SK-N-SH (cell line): ENCODE data around the gene SNAI1. TPM values are rescaled to one million over a fixed set of nuclear protein-coding genes. Genes with fewer than 3 reads are reported as not detected.

Experiments
- CTCF ChIA-PET: fragments of 300-600, 350-600 bp; formaldehyde crosslinking; extraction: SDS; loops from one replicate; lab custom pipeline; 2021; lab: Yijun Ruan, JAX
- POLR2A ChIA-PET: fragments of 350-600 bp; sonication (Branson Sonifier 250); formaldehyde crosslinking; extraction: SDS; loops from one replicate; lab custom pipeline; 2020; ENCODE audit warnings: antibody characterized with exemption, inconsistent platforms; lab: Yijun Ruan, JAX
- DNase-seq: peaks from one replicate; pipeline ENCODE4 v3.0.0; 2012
- H2AFZ ChIP-seq: fragments of 200-600 bp; sonication (generic); 2 replicates; pipeline ENCODE4 v1.8.1; 2016; ENCODE audit warnings: antibody characterized with exemption, mild to moderate bottlenecking, low read depth
- H3F3A ChIP-seq: fragments of 200-600 bp; sonication (generic); replicated peaks from 2 replicates; pipeline ENCODE3; 2016; ENCODE audit warnings: antibody characterized with exemption, mild to moderate bottlenecking; ENCODE audit not compliant: insufficient read depth
- H3K27ac ChIP-seq, 2 experiments: fragments of 200-500 bp in 1 of 2; fragments of 200-600 bp in 1 of 2; sonication (Bioruptor generic) in 1 of 2; sonication (generic), shearing (Covaris generic) in 1 of 2; 2 replicates each; pipeline versions ENCODE4 v1.5.1 to v1.6.1; 2014 to 2016; ENCODE audit warnings: low read depth in 2 of 2, inconsistent platforms in 1 of 2, low read length in 1 of 2, mild to moderate bottlenecking in 1 of 2, mixed read lengths in 1 of 2
- H3K27me3 ChIP-seq: fragments of 200-600 bp; sonication (generic), shearing (Covaris generic); 2 replicates; pipeline ENCODE4 v1.6.1; 2016; ENCODE audit warnings: mixed run types; ENCODE audit not compliant: insufficient read depth
- H3K36me3 ChIP-seq, 2 experiments: fragments of 200-500 bp in 1 of 2; fragments of 200-600 bp in 1 of 2; sonication (Bioruptor generic) in 1 of 2; sonication (generic) in 1 of 2; replicated peaks in 1 of 2; 2 replicates each; pipeline versions ENCODE3 to v1.5.1; 2014 to 2016; ENCODE audit warnings: low read length in 1 of 2, mild to moderate bottlenecking in 1 of 2; ENCODE audit not compliant: insufficient read depth in 2 of 2, control insufficient read depth in 1 of 2
- H3K4me1 ChIP-seq, 2 experiments: fragments of 200-500 bp in 1 of 2; fragments of 200-600 bp in 1 of 2; sonication (Bioruptor generic) in 1 of 2; sonication (generic), shearing (Covaris generic) in 1 of 2; 2 replicates each; pipeline versions ENCODE4 v1.5.1 to v1.6.1; 2014 to 2016; ENCODE audit warnings: low read depth in 1 of 2, low read length in 1 of 2, mixed run types in 1 of 2; ENCODE audit not compliant: insufficient read depth in 2 of 2, control insufficient read depth in 1 of 2
- H3K4me2 ChIP-seq: fragments of 200-600 bp; sonication (generic), shearing (Covaris generic); 2 replicates; pipeline ENCODE4 v1.6.1; 2017; ENCODE audit warnings: mixed run types
- H3K4me3 ChIP-seq, 2 experiments: fragments of 200-500 bp in 1 of 2; fragments of 200-600 bp in 1 of 2; sonication (Bioruptor generic) in 1 of 2; sonication (generic), shearing (Covaris generic) in 1 of 2; 2 replicates each; pipeline versions ENCODE4 v1.5.1 to v1.8.1; 2014 to 2016; ENCODE audit warnings: low read depth in 2 of 2, inconsistent platforms in 1 of 2, low read length in 1 of 2, mild to moderate bottlenecking in 1 of 2, mixed read lengths in 1 of 2, moderate library complexity in 1 of 2
- H3K79me2 ChIP-seq: fragments of 200-600 bp; sonication (generic); 2 replicates; pipeline ENCODE4 v1.8.1; 2017; ENCODE audit warnings: mild to moderate bottlenecking; ENCODE audit not compliant: insufficient read depth
- H3K9ac ChIP-seq: fragments of 200-600 bp; sonication (generic); 2 replicates; pipeline ENCODE4 v1.6.1; 2017; ENCODE audit warnings: mixed run types
- H3K9me2 ChIP-seq: fragments of 200-600 bp; sonication (generic); 2 replicates; pipeline ENCODE4 v1.6.1; 2017; ENCODE audit warnings: mixed run types
- H3K9me3 ChIP-seq: fragments of 200-600 bp; sonication (generic); 2 replicates; pipeline ENCODE4 v1.6.1; 2017; ENCODE audit warnings: mixed run types, mild to moderate bottlenecking, moderate library complexity
- H4K20me1 ChIP-seq: fragments of 200-600 bp; sonication (generic); 2 replicates; pipeline ENCODE4 v1.6.1; 2017; ENCODE audit warnings: mild to moderate bottlenecking, mixed run types; ENCODE audit not compliant: insufficient read depth
- CHD2 ChIP-seq: fragments of 150-350 bp; IDR thresholded peaks from 2 replicates; pipeline ENCODE4 v1.6.1; 2018; ENCODE audit warnings: low read length; ENCODE audit not compliant: partially characterized antibody
- ELF1 ChIP-seq: IDR thresholded peaks from 2 replicates; pipeline ENCODE4 v1.4.0; 2012
- FOSL2 ChIP-seq: IDR thresholded peaks from 2 replicates; pipeline ENCODE4 v1.4.0; 2012; ENCODE audit warnings: low read depth, mild to moderate bottlenecking, moderate library complexity, borderline replicate concordance
- FOXM1 ChIP-seq: IDR thresholded peaks from 2 replicates; pipeline ENCODE4 v1.4.0; 2012; ENCODE audit warnings: low read depth, mild to moderate bottlenecking
- GABPA ChIP-seq: IDR thresholded peaks from 2 replicates; pipeline ENCODE4 v1.4.0; 2012; ENCODE audit warnings: low read depth, mild to moderate bottlenecking
- JUND ChIP-seq: IDR thresholded peaks from 2 replicates; pipeline ENCODE4 v1.4.0; 2012
- MAX ChIP-seq: IDR thresholded peaks from 2 replicates; pipeline ENCODE4 v1.4.0; 2012; ENCODE audit warnings: low read depth
- NFIC ChIP-seq: IDR thresholded peaks from 2 replicates; pipeline ENCODE4 v1.4.0; 2012; ENCODE audit warnings: borderline replicate concordance
- PBX3 ChIP-seq: IDR thresholded peaks from 2 replicates; pipeline ENCODE4; 2012
- RCOR1 ChIP-seq: fragments of 150-350 bp; IDR thresholded peaks from 2 replicates; pipeline ENCODE4 v1.6.1; 2017; ENCODE audit warnings: antibody characterized with exemption, low read length
- RXRA ChIP-seq: IDR thresholded peaks from 2 replicates; pipeline ENCODE4 v1.4.0; 2012; ENCODE audit warnings: low read depth, mild to moderate bottlenecking, borderline replicate concordance
- SMC3 ChIP-seq: IDR thresholded peaks from 2 replicates; pipeline ENCODE4 v1.6.1; 2012; ENCODE audit warnings: low read depth, low read length, improper control_type of control experiment
- TAF1 ChIP-seq: IDR thresholded peaks from 2 replicates; pipeline ENCODE4 v1.6.1; 2012; ENCODE audit warnings: low read depth, mild to moderate bottlenecking, low read length, moderate library complexity, borderline replicate concordance
- TCF12 ChIP-seq: IDR thresholded peaks from 2 replicates; pipeline ENCODE4 v1.4.0; 2012
- USF1 ChIP-seq: IDR thresholded peaks from 2 replicates; pipeline ENCODE4 v1.4.0; 2012; ENCODE audit warnings: low read depth, borderline replicate concordance
- USF2 ChIP-seq: fragments of 150-350 bp; IDR thresholded peaks from 2 replicates; pipeline ENCODE4 v1.6.1; 2017; ENCODE audit warnings: antibody characterized with exemption, low read length, low read depth, borderline replicate concordance
- YY1 ChIP-seq: IDR thresholded peaks from 2 replicates; pipeline ENCODE4 v1.4.0; 2012; ENCODE audit warnings: low read depth, mild to moderate bottlenecking
- ZBTB33 ChIP-seq: IDR thresholded peaks from 2 replicates; pipeline ENCODE4 v1.4.0; 2012; ENCODE audit warnings: low read depth, borderline replicate concordance
- WGBS: methylation state at CpG from one replicate; pipeline ENCODE4 v1.1.6; 2017; ENCODE audit warnings: low lambda C conversion rate; 5-methylcytosine and 5-hydroxymethylcytosine counted together
- polyA plus RNA-seq, 3 experiments: library from polyadenylated mRNA; depleted of rRNA; stranded (reverse); fragments of >200 nt; gene quantifications; 2 replicates each; pipeline ENCODE4 v1.2.3, GENCODE V29; 2012

The SNAI1 gene
- polyA plus RNA-seq, 1 of the 3 experiments (the other 2 are of a cell fraction): 6.2 TPM

- ChIA-PET CTCF (interaction anchor here (2.6 to 3.1 kb wide), 2 partner anchors 41 to 51 kb away, joined by 10 to 16 read pairs; no protein-coding TSS in a partner anchor), POLR2A (interaction anchor here (1.0 to 1.1 kb wide), 2 partner anchors 11 to 36 kb away, joined by 4 to 5 read pairs; partner anchors contain the start of gene SNAI1)
- no peaks in the 10 kb centered on the region for H3K27me3 ChIP-seq
Observed at GRCh38 chr20:50019466-50020256, 36.9 kb downstream of the SNAI1 start.

GRCh38 chr20:50020288-50020687 is 37.5 kb downstream of the SNAI1 start:
- ChIA-PET POLR2A (interaction anchor here (1.0 to 1.1 kb wide), 2 partner anchors 10 to 37 kb away, joined by 4 to 5 read pairs; partner anchors contain the start of gene SNAI1), CTCF (interaction anchor here (2.6 to 3.1 kb wide), 2 partner anchors 41 to 50 kb away, joined by 10 to 16 read pairs; no protein-coding TSS in a partner anchor)
- Histone ChIP-seq H3K9me3 (no peaks in the 10 kb centered on the region), H3F3A (no peaks in the 10 kb centered on the region), H3K27me3 (no peaks in the 10 kb centered on the region), H3K27ac (no peak overlapping the region; a peak in 1 of 4 replicates), H3K4me3 (no peak overlapping the region), H3K9ac (no peak overlapping the region), H2AFZ (no peak overlapping the region; the same call in 1 of the 2 replicates), H3K4me1 (peaks cover 0 to 21% of the 10 kb centered on the region in 2 experiments; a peak in 1 of 4 replicates), H3K79me2 (no peaks in the 10 kb centered on the region), H3K36me3 (no peaks in the 10 kb centered on the region), H3K9me2 (no peaks in the 10 kb centered on the region), H3K4me2 (peak overlapping the region; percentile 7; the same call in 1 of the 2 replicates), H4K20me1 (no peaks in the 10 kb centered on the region)
- 40% methylated on average over 3 of the region's 3 CpGs for WGBS
- no peak for DNase-seq
- peak; percentile 52; the same call in 1 of the 2 replicates for TF ChIP-seq FOSL2
- no peak for TF ChIP-seq ZBTB33
- no peak; the same call in 1 of the 2 replicates for TF ChIP-seq JUND
- peak; percentile 51 for TF ChIP-seq TCF12
- no peak for TF ChIP-seq NFIC
- no peak for TF ChIP-seq USF2
- TF ChIP-seq RXRA: peak; percentile 44; the same call in 1 of the 2 replicates
- TF ChIP-seq MAX: peak; percentile 78
- no peak for TF ChIP-seq FOXM1
- no peak for TF ChIP-seq ELF1
- no peak for TF ChIP-seq RCOR1
- TF ChIP-seq SMC3: no peak
- no peak for TF ChIP-seq GABPA
- no peak for TF ChIP-seq CHD2

More at GRCh38 chr20:50019466-50020256, 36.9 kb downstream of the SNAI1 start:
- Histone ChIP-seq H3K9ac (no peak overlapping the region), H3K9me2 (no peaks in the 10 kb centered on the region), H4K20me1 (no peaks in the 10 kb centered on the region), H3K4me3 (no peak overlapping the region), H3K79me2 (no peaks in the 10 kb centered on the region), H3K36me3 (no peaks in the 10 kb centered on the region), H3K9me3 (no peaks in the 10 kb centered on the region), H3K4me1 (peaks cover 0 to 27% of the 10 kb centered on the region in 2 experiments; a peak in 1 of 4 replicates), H3K4me2 (peak overlapping the region; percentile 7; the same call in 1 of the 2 replicates), H3F3A (no peaks in the 10 kb centered on the region), H2AFZ (no peak overlapping the region), H3K27ac (no peak overlapping the region; a peak in 1 of 4 replicates)
- no peak for DNase-seq
- 77% methylated on average over 6 of the region's 13 CpGs for WGBS
- TF ChIP-seq MAX: 0 out of 2 replicates have a peak, but pooled peaks have one; percentile 1
- TF ChIP-seq NFIC: peak; percentile 65
- no peak for TF ChIP-seq YY1
- no peak for TF ChIP-seq TAF1
- no peak for TF ChIP-seq USF1
- no peak for TF ChIP-seq PBX3
